ENCODE results near the gene MYOF.
A peak's percentile ranks its signal among the peaks of the same experiment; 100 is the strongest.
"Not testable (repeated sequence)": the region's sequence is repeated elsewhere in the genome, so short reads cannot be mapped to it uniquely, and the experiment has no call there.

The MYOF gene

DNA sequence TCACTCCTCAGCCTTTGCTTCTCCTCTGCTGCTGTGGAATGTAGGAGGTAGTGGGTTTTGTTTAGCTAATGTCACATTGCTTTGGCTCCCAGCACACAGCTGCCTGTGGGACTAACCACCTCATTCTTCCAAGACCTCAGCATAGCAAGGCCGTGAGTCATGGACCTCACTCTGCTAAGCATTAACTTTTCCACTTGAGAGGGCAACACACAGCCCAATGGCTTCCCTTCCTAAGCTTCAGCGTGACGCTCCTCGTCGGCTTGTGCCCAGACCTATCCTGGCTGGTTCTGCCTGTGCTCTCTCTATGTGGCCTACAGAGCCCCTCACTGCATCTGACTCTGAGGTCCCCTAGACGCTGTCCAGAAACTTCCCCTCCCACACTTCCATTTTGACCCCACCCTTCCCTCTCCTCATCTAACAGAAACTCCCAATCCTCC, 23.3 kb downstream of the MYOF start:
- DNase-seq: no peak

DNA sequence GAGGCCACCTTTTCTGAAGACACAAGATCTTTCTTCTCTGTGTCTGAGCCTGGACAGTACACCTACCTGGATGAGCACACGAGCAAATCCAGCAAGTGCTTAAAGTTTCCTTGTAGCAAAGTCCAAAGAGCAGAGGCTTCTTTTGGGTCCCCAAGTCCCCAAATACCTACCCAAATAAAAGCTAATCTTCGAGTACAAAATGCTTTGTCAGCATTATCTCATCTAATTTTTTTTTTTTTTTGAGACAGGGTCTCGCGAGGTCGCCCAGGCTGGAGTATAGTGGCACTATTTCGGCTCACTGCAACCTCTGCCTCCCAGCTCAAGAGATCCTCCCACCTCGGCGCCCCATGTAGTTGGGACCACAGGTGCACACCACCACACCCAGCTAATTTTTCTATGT, 24.6 kb downstream of the MYOF start:
- DNase-seq: no peak

DNA sequence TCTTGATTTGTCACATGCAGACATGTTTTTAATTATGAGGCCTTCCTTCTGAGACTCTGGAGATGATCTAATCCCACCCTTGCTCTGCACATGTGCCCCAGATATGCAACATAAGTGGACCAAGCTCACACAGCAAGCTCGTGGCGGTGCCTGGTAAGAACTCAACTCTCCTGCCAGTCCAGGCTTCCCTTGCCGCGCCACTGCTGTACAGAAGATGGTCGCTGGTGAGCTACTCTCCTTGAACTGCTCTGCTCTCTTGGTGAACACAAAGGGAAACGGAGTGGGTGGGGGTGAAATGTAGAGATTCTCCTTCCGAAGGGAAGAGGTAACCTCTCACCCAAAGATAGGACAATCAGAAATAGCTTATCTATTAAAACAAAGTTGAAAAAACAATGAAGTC, 25.7 kb downstream of the MYOF start:
- DNase-seq: no peak

DNA sequence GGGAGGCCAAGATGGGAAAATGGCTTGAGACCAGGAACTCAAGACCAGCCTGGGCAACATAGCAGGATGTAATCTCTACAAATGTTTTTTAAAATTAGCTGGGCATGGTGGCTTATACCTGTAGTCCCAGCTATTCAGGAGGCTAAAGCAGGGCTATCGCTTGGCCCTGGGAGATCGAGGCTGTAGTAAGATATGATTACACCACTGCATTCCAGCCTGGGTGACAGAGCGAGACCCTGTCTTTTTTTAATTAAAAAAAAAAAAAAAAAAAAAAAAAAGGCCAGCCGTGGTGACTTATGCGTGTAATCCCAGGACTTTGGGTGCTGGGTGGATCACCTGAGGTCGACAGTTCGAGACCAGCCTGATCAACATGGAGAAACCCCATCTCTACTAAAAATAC, 27.4 kb downstream of the MYOF start:
- no peak for DNase-seq

GRCh38 chr10:93454146-93454545, 28.0 kb downstream of the MYOF start:
- no peak for DNase-seq

GRCh38 chr10:93452143-93452542, 30.0 kb downstream of the MYOF start:
- DNase-seq: no peak

DNA sequence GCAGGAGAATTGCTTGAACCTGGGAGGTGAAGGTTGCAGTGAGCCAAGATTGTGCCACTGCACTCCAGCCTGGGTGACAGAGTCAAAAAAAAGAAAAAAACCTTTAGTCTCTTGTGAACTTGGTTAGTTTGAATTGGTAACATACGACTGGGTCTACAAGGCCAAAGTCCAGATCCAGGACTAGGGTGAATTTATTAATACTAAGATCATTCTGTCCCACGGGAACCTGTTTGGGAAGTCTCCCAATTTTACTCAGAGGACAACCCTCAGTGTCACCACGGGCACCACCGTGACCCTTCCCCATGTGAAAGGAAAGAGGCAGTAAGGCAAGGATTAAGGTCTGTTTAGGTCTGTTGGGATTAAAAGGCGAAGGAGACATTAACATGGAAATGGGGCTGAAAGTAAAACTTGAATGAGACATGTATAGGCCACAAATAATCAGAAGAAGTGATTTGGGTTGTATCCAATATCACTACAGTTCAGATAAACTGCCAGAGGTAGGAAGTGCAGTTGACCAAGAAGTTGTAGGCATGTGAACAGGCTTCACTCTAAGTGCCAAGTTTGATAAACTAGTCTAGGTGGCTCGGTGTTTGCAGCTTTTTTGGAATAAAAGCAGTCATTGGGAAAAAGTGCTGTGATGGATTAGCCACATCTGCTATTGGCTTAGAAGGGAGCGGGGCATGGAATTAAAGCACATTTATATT, 30.7 kb downstream of the MYOF start:
- no peak for DNase-seq

DNA sequence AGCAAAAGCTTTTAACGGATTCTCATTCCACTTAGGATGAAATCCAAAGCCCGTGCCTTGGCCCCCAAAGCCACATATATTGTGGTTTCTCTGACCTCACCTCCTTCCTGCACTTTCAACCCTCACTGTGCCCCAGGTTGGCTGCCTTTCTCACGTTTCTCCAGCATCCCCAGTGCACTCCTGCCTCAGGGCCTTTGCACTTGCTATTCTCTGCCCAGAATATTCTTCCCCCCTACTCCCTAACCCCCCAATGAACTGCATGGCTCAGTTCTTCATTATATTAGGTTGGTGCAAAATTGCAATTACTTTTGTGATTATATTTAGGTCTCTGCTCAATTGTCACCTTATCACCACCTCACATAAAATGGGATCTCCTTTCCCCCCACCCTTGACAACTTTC, 34.2 kb downstream of the MYOF start:
- no peak for DNase-seq

DNA sequence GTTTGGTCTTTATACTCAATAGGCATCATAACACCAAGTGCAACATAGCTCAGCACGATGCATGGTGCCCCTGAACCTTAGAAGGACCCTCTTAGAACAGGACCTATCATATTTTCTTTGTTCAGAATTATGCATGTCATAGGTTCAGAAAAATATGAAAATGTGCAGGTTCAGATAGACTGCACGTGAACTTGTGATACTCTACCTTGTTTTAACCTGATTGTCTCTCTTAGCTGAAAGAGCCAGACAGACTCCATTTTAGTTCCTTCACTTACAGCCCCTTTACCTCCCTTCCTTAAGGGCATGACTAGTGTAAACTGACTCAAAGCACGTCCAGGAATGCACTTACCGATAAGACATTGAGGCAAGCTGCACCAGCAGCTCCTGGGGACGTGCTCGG, 35.1 kb downstream of the MYOF start:
- no peak for DNase-seq

GRCh38 chr10:93445978-93446720, 36.0 kb downstream of the MYOF start:
- DNase-seq: no peak

- peak in 33 of 56 donors; percentile 3 to 78 (median 32) for DNase-seq
Observed at GRCh38 chr10:93445097-93445960, 36.8 kb downstream of the MYOF start.

GRCh38 chr10:93443481-93443880, 38.7 kb downstream of the MYOF start:
- DNase-seq: no peak

DNA sequence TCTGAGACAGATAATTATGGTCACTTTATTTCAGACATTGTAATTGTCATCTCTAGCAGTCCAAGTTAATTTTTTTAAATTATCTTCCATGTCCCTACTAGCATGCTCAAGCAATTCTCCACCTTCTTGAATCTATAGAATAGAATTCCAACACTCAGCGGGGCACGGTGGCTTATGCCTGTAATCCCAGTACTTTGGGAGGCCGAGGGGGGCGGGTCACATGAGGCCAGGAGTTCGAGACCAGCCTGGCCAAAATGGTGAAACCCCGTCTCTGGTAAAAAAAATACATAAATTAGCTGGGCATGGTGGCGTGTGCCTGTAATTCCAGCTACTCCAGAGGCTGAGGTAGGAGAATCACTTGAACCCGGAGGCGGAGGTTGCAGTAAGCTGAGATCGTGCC, 39.4 kb downstream of the MYOF start:
- DNase-seq: not testable (repeated sequence)

DNA sequence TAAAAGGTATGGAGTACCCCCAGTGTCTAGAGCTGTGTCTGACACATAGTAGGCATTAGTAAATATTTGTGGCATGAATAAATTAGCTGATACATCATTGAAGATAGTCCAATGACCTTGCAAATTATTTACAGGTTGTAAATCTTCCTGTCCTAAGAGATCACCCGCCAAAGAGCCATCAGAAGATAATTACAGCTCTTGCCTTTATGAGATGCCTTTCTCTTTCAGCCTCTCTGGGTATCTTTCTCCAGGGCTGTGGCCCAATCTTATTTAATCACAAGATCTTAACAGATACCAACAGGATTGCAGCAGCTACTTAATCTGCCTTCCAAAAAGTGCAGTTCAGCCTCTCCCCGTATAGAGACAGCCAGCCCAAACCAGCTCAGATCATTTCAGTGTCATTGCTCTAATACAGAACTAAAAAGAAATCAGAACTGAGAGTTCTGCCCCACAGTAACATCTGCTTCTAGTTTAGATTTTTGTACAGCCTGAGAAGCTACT, 41.5 kb downstream of the MYOF start:
- DNase-seq: no peak

DNA sequence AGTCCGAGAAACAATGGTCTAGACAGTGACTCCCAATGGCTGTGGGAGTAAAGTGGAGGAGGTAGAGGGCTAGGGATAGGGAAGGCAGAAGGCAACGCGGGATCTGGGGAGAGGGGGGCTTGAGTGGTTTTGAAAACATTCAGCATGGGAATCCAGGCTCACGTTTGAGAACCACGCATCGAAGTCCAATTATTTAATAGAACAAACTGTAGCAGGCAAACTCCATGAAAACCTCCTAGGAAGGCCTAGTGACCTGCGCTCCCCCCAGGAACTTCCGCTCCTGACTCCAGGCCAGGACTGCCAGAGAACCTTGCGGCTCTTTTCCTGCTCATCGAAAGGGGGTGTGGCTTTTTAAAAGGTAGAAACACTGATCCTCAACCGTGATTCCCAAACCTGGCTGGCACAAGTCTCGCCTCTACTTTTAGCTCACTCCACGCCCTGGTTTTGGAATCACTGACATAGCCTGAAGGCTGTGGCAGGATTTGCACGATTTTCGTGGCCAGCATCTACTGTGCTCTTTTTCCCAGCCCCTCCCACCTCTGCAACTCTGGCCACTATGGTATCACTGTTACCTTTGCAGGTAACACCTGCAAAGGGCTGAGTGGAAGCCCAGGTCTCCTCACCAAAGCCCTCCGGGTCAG, 43.4 kb downstream of the MYOF start:
- no peak for DNase-seq

DNA sequence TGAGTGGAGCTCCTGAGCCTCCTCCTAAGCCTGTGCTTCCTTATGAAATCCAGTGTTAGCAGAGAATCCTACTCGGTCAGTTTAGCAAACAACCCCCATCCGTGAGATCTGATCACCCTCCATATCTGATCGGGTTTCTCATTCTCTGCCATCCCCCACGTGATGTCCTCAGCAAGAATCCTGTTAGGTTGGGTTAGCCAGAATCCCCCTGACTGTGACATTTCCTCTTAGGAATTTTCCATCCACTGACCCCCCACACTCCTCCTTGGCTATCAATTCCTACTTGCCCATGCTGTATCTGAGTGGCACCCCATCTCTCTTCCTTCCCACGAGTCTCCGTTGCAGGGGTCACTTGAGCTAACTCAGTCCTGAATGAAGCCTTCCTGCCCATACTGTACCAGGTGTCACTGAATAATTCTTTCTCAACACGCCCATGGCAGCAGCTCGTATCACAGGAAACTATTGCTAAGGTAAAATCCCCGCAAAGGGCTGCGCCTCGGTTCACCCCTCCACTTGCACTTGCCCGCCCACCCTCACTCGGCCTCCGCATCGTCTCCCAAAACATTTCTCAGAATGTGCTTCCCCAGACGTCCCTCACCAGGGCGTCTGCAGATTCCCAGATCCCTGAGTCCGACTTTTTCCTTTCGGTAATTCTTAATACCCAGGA, 44.1 kb downstream of the MYOF start:
- DNase-seq: no peak

GRCh38 chr10:93437086-93437945, 44.8 kb downstream of the MYOF start:
- peak in 5 of 56 donors; percentile 5 to 36 (median 18) for DNase-seq

GRCh38 chr10:93436591-93437085, 45.5 kb downstream of the MYOF start:
- no peak for DNase-seq

DNA sequence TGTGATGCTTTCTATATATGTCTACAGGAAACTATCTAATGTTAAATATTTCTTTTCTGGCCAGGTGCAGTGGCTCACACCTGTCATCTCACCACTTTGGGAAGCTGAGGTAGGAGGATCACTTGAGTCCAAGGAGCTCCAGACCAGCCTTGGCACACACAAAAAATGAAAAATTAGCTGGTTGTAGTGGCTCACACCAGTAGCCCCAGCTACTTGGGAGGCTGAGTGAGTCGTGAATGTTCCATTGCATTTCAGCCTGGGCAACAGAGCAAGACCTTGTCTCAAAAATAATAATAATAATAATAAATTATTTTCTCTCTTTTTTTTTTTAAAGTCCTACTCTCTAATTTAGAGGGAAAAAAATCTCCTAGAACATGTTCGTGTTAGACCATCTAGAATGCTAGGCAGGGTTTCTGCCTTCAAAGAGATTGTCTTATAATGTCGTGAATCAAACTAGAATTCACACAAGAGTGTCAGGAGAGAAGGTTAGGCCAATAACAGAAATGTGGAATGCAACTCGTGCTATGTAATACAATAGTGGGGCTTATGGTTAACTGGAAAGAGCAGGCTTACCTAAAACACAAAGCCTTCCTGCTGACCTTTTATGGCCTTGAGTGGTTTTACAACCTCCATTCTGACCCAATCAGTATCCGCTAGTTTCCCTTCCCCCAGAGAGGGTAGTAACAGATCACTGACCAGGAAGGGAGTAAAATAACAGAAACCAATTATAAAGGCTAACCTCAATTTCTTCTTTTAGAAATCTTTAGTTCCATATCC, 46.3 kb downstream of the MYOF start:
- no peak for DNase-seq
